ENCODE results near the gene PRRG3.

PRRG3 gene

GRCh38 chrX:151734446-151734845 lies 39.2 kb downstream of the PRRG3 start, which contains the start of gene CNGA2:
Gene CNGA2, plus strand, starts transcription at chrX:151734746. Its CDS starts 3,738 bp downstream, at chrX:151738484.
- TF ChIP-seq CTCF (IDR thresholded peaks at IDR 0.05; ENCODE audit: low read depth, low read length): no peak
- DNase-seq (ENCODE audit: extremely low read depth, low read depth): no peak

GRCh38 chrX:151735219-151735618 lies 40.0 kb downstream of the PRRG3 start:
- no peak for TF ChIP-seq CTCF (IDR thresholded peaks at IDR 0.05; ENCODE audit: low read depth, low read length)
- no peak for DNase-seq (ENCODE audit: extremely low read depth, low read depth)

GRCh38 chrX:151736685-151737084 lies 41.4 kb downstream of the PRRG3 start:
- TF ChIP-seq CTCF (IDR thresholded peaks at IDR 0.05; ENCODE audit: low read depth, low read length): no peak
- DNase-seq (ENCODE audit: extremely low read depth, low read depth): no peak

- no peak for DNase-seq (ENCODE audit: extremely low read depth, low read depth)
- no peak for TF ChIP-seq CTCF (IDR thresholded peaks at IDR 0.05; ENCODE audit: low read depth, low read length)
Observed at GRCh38 chrX:151737494-151737893, 42.2 kb downstream of the PRRG3 start.

- no peak for TF ChIP-seq CTCF (IDR thresholded peaks at IDR 0.05; ENCODE audit: low read depth, low read length)
- no peak for DNase-seq (ENCODE audit: extremely low read depth, low read depth)
Observed at GRCh38 chrX:151738751-151739150, 43.5 kb downstream of the PRRG3 start.

- TF ChIP-seq CTCF (IDR thresholded peaks at IDR 0.05; ENCODE audit: low read depth, low read length): no peak
Observed at GRCh38 chrX:151741606-151742005, 46.3 kb downstream of the PRRG3 start.

DNA sequence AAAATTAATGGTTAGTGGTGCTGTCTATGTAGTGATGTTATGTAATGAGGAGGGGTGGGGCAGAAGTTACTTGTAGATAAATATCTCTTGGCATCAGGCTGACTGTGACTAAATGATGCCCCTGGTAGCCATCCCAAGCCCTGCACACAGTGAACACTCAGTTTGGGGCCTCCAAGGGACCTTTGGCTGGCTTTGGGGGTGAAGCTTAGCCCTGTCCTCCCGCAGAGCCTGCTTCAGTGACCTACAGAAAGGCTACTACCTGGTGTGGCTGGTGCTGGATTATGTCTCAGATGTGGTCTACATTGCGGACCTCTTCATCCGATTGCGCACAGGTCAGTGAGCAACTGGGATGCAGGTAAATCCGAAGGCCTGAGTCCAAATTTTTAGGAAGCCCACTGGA lies 47.1 kb downstream of the PRRG3 start:
- DNase-seq (ENCODE audit: extremely low read depth, low read depth): no peak
- TF ChIP-seq CTCF (IDR thresholded peaks at IDR 0.05; ENCODE audit: low read depth, low read length): no peak

More at GRCh38 chrX:151741606-151742005, 46.3 kb downstream of the PRRG3 start:
- DNase-seq (ENCODE audit: extremely low read depth, low read depth): no peak

Measured in AG09319 (cell line).